Measurements from ENCODE around the gene OLFML1.

DNA sequence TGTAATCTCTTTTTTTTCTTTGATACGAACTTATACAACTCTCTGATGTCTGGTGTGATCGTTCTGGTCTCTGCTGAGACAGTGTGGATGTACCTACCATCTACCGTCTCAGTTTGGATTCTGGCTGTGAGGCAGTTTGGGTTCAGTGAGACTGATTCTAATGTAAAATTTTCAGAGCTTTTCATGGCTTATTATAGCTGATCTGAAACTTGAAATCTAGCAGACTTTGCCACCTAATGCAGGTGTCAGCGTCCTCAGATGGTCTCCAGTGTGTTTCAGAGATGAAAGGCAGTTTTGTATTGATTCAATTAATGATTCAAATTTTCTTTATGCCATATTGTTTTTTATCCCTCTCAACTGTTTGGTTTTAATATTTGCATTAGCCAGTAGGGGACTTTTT lies 64.4 kb downstream of the OLFML1 start:
- TF ChIP-seq, protein P1, sequence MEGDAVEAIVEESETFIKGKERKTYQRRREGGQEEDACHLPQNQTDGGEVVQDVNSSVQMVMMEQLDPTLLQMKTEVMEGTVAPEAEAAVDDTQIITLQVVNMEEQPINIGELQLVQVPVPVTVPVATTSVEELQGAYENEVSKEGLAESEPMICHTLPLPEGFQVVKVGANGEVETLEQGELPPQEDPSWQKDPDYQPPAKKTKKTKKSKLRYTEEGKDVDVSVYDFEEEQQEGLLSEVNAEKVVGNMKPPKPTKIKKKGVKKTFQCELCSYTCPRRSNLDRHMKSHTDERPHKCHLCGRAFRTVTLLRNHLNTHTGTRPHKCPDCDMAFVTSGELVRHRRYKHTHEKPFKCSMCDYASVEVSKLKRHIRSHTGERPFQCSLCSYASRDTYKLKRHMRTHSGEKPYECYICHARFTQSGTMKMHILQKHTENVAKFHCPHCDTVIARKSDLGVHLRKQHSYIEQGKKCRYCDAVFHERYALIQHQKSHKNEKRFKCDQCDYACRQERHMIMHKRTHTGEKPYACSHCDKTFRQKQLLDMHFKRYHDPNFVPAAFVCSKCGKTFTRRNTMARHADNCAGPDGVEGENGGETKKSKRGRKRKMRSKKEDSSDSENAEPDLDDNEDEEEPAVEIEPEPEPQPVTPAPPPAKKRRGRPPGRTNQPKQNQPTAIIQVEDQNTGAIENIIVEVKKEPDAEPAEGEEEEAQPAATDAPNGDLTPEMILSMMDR (IDR thresholded peaks at IDR 0.05; ENCODE audit: control extremely low read depth in 1 of 3, insufficient read depth in 1 of 3, low read depth in 1 of 3, low read length in 3 of 3), result no peak
- no peak for TF ChIP-seq SIRT6 (IDR thresholded peaks at IDR 0.05; ENCODE audit: low read length)
- no peak for TF ChIP-seq CREB1 (IDR thresholded peaks at IDR 0.05)
- TF ChIP-seq EZH2 (IDR thresholded peaks at IDR 0.05; ENCODE audit: low read depth, low read length, severe bottlenecking), result no peak
- no peak for TF ChIP-seq SRF (IDR thresholded peaks at IDR 0.05; ENCODE audit: low read depth, low read length)
- TF ChIP-seq BRCA1 (IDR thresholded peaks at IDR 0.05; ENCODE audit: low read depth, low read length), result no peak
- no peak for TF ChIP-seq POLR2A (IDR thresholded peaks at IDR 0.05; ENCODE audit: control extremely low read depth in 1 of 2, low read depth in 2 of 2, low read length in 2 of 2)
